Panc1 (cell line): ENCODE data around the gene MCF2L.

ENCODE experiments used
- POLR2AphosphoS5 ChIP-seq: IDR thresholded peaks from 2 replicates; pipeline ENCODE4 v1.6.1; 2012; ENCODE audit warnings: mild to moderate bottlenecking, low read depth, low read length, moderate library complexity
- TCF7L2 ChIP-seq: IDR thresholded peaks from 2 replicates; pipeline ENCODE4 v1.6.1; 2011; ENCODE audit warnings: mild to moderate bottlenecking, low read depth, low read length, inconsistent platforms
- TF ChIP-seq, protein P1 (sequence below): fragments of 450-650 bp; IDR thresholded peaks from 2 replicates; pipeline ENCODE4 v1.5.1; 2017; ENCODE audit warnings: mild to moderate bottlenecking

DNA sequence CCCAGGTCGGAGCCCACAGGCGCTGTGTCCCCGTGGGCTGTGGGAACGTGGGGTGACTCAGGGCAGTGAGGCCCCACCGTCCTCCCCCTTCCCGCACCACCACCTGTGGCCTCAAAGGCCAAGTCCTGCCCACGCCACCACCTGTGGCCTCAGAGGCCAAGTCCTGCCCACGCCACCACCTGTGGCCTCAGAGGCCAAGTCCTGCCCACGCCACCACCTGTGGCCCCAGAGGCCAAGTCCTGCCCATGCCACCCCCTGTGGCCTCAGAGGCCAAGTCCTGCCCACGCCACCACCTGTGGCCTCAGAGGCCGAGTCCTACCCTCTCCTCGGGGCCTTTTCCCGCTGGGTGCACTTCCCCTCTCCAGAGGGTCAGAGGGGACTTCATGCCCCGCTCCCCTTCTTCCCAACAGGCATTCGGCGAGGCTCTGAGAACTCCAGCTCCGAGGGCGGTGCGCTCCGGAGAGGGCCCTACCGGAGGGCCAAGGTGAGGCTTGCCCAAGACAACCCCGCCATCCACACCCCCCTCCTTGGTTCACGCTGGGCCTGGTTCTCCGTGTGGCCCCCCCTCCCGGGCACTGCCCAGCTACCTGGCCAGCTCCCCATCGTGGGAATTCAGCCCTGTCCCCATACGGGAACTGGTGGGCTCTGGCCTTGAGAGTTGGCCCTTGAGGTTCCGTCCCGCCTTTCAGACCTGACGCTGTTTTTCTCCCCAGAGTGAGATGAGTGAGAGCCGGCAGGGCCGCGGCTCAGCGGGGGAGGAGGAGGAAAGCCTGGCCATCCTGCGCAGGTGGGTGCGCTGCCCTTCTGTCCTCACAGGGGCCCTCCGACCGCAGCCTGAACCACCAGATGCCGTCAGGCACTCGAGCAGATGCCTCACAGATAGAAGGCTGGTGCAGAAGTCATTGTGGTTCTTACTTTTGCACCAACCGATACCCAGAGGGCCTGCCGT lies 109.2 kb downstream of the MCF2L start:
- TF ChIP-seq POLR2AphosphoS5 = no peak
- TF ChIP-seq, protein P1, sequence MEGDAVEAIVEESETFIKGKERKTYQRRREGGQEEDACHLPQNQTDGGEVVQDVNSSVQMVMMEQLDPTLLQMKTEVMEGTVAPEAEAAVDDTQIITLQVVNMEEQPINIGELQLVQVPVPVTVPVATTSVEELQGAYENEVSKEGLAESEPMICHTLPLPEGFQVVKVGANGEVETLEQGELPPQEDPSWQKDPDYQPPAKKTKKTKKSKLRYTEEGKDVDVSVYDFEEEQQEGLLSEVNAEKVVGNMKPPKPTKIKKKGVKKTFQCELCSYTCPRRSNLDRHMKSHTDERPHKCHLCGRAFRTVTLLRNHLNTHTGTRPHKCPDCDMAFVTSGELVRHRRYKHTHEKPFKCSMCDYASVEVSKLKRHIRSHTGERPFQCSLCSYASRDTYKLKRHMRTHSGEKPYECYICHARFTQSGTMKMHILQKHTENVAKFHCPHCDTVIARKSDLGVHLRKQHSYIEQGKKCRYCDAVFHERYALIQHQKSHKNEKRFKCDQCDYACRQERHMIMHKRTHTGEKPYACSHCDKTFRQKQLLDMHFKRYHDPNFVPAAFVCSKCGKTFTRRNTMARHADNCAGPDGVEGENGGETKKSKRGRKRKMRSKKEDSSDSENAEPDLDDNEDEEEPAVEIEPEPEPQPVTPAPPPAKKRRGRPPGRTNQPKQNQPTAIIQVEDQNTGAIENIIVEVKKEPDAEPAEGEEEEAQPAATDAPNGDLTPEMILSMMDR = no peak
- TF ChIP-seq TCF7L2 = no peak
